IMR-90 (cell line): ENCODE data around the gene MTIF3. TPM values are rescaled to one million over a fixed set of nuclear protein-coding genes. Genes with fewer than 3 reads are reported as not detected.

Source experiments
- ATAC-seq: fragments of 200-7000 bp; cut with Tn5 transposase; 2 replicates; pipeline ENCODE4 v1.9.1; 2020; ENCODE audit warnings: low read depth, mild to moderate bottlenecking, moderate library complexity
- BruUV-seq: library from RNA; stranded (reverse); fragments of 400-500 nt; replicated peaks from 2 replicates; lab custom pipeline; 2021; lab: Mats Ljungman, UMichigan
- CTCF ChIA-PET: fragments of 300-600 bp; formaldehyde crosslinking; extraction: SDS; loops from one replicate; lab custom pipeline; 2021; ENCODE audit warnings: antibody characterized with exemption; lab: Yijun Ruan, JAX
- POLR2A ChIA-PET: fragments of 300-600 bp; sonication (Branson Sonifier 250); formaldehyde crosslinking; loops from one replicate; lab custom pipeline; 2022; ENCODE audit warnings: antibody characterized with exemption; ENCODE audit not compliant: unreplicated experiment; lab: Charles Lee
- DNase-seq: peaks from one replicate; pipeline ENCODE4 v3.0.0; 2013
- H2AFZ ChIP-seq: replicated peaks from 2 replicates; pipeline ENCODE3; 2013; ENCODE audit warnings: low read length, mild to moderate bottlenecking; ENCODE audit not compliant: poor library complexity
- H2AK5ac ChIP-seq: 2 replicates; pipeline ENCODE4 v1.6.1; 2013; ENCODE audit warnings: low read depth, low read length, inconsistent platforms
- H2AK9ac ChIP-seq: replicated peaks from 2 replicates; pipeline ENCODE3; 2013; ENCODE audit warnings: mild to moderate bottlenecking, low read depth, low read length, moderate library complexity; ENCODE audit not compliant: poor library complexity
- H2BK120ac ChIP-seq: 2 replicates; pipeline ENCODE4 v1.6.1; 2013; ENCODE audit warnings: low read depth, low read length, inconsistent platforms
- H2BK15ac ChIP-seq: 3 replicates; pipeline ENCODE4 v1.6.1; 2013; ENCODE audit warnings: low read depth, low read length, inconsistent platforms
- H2BK20ac ChIP-seq: 2 replicates; pipeline ENCODE4 v1.6.1; 2013; ENCODE audit warnings: low read depth, mild to moderate bottlenecking, inconsistent platforms, low read length, moderate library complexity
- H2BK5ac ChIP-seq: 2 replicates; pipeline ENCODE4 v1.6.1; 2013; ENCODE audit warnings: mild to moderate bottlenecking, low read depth, low read length, inconsistent platforms; ENCODE audit not compliant: poor library complexity, severe bottlenecking
- H3K14ac ChIP-seq: replicated peaks from 2 replicates; pipeline ENCODE4 v1.6.1; 2013; ENCODE audit warnings: low read depth, low read length, inconsistent platforms
- H3K18ac ChIP-seq: 2 replicates; pipeline ENCODE4 v1.6.1; 2013; ENCODE audit warnings: low read depth, low read length, control low read depth
- H3K23ac ChIP-seq: 2 replicates; pipeline ENCODE4 v1.6.1; 2013; ENCODE audit warnings: low read depth, low read length, inconsistent platforms
- H3K27ac ChIP-seq: 2 replicates; pipeline ENCODE4 v1.5.1; 2013; ENCODE audit warnings: mild to moderate bottlenecking, control low read depth, low read length; ENCODE audit not compliant: insufficient read depth
- H3K27me3 ChIP-seq: 2 replicates; pipeline ENCODE4 v1.6.1; 2013; ENCODE audit warnings: low read length; ENCODE audit not compliant: control insufficient read depth, insufficient read depth
- H3K36me3 ChIP-seq: 2 replicates; pipeline ENCODE4 v1.6.1; 2013; ENCODE audit warnings: low read length, mixed read lengths; ENCODE audit not compliant: control insufficient read depth, insufficient read depth
- H3K4ac ChIP-seq: 2 replicates; pipeline ENCODE4 v1.6.1; 2013; ENCODE audit warnings: low read depth, low read length, inconsistent platforms
- H3K4me1 ChIP-seq: 2 replicates; pipeline ENCODE4 v1.6.1; 2013; ENCODE audit warnings: low read length, mixed read lengths; ENCODE audit not compliant: control insufficient read depth, insufficient read depth
- H3K4me2 ChIP-seq: 2 replicates; pipeline ENCODE4 v1.6.1; 2013; ENCODE audit warnings: low read depth, mild to moderate bottlenecking, control low read depth, low read length, moderate library complexity
- H3K4me3 ChIP-seq: 2 replicates; pipeline ENCODE4 v1.5.1; 2013; ENCODE audit warnings: low read depth, mild to moderate bottlenecking, control low read depth, low read length, moderate library complexity; ENCODE audit not compliant: insufficient read depth
- H3K56ac ChIP-seq: 2 replicates; pipeline ENCODE4 v1.6.1; 2013; ENCODE audit warnings: low read length, inconsistent platforms; ENCODE audit not compliant: insufficient read depth; ENCODE audit errors: extremely low read depth
- H3K79me1 ChIP-seq, 2 experiments: 2 replicates each; pipeline ENCODE4 v1.6.1; 2013; ENCODE audit warnings: low read length in 2 of 2, inconsistent platforms in 1 of 2, low read depth in 1 of 2
- H3K9ac ChIP-seq: 2 replicates; pipeline ENCODE4 v1.6.1; 2013; ENCODE audit warnings: low read depth, low read length, control low read depth
- H3K9me1 ChIP-seq: 2 replicates; pipeline ENCODE4 v1.6.1; 2013; ENCODE audit warnings: low read length, inconsistent platforms; ENCODE audit not compliant: insufficient read depth
- H3K9me3 ChIP-seq: 2 replicates; pipeline ENCODE4 v1.6.1; 2013; ENCODE audit warnings: low read length; ENCODE audit not compliant: control insufficient read depth, insufficient read depth
- H4K20me1 ChIP-seq: 2 replicates; pipeline ENCODE4 v1.6.1; 2013; ENCODE audit warnings: low read length, inconsistent platforms; ENCODE audit not compliant: insufficient read depth
- H4K5ac ChIP-seq: 2 replicates; pipeline ENCODE4 v1.6.1; 2013; ENCODE audit warnings: mild to moderate bottlenecking, low read depth, low read length, control low read depth
- H4K8ac ChIP-seq, 2 experiments: 2 replicates each; pipeline ENCODE4 v1.6.1; 2013; ENCODE audit warnings: low read depth in 2 of 2, low read length in 2 of 2, control low read depth in 1 of 2, inconsistent platforms in 1 of 2
- H4K91ac ChIP-seq: 2 replicates; pipeline ENCODE4 v1.6.1; 2013; ENCODE audit warnings: low read depth, low read length, inconsistent platforms; ENCODE audit not compliant: insufficient read depth
- BHLHE40 ChIP-seq: fragments of 150-350 bp; IDR thresholded peaks from 2 replicates; pipeline ENCODE4 v1.6.1; 2016; ENCODE audit warnings: mild to moderate bottlenecking, low read depth, low read length
- CHD1 ChIP-seq: IDR thresholded peaks from 2 replicates; pipeline ENCODE4 v1.6.1; 2012; ENCODE audit warnings: low read depth, low read length, improper control_type of control experiment
- ELK1 ChIP-seq: fragments of 150-350 bp; IDR thresholded peaks from 2 replicates; pipeline ENCODE4 v1.6.1; 2016; ENCODE audit warnings: low read depth, mild to moderate bottlenecking, low read length, moderate library complexity, borderline replicate concordance
- FOS ChIP-seq: fragments of 150-350 bp; IDR thresholded peaks from 2 replicates; pipeline ENCODE4 v1.6.1; 2016; ENCODE audit warnings: low read depth, low read length
- MAFK ChIP-seq: IDR thresholded peaks from 2 replicates; pipeline ENCODE4 v1.6.1; 2012; ENCODE audit warnings: low read depth, low read length, improper control_type of control experiment
- MAZ ChIP-seq: IDR thresholded peaks from 2 replicates; pipeline ENCODE4 v1.6.1; 2012; ENCODE audit warnings: low read depth, mild to moderate bottlenecking, low read length, improper control_type of control experiment, moderate library complexity, borderline replicate concordance
- NFE2L2 ChIP-seq: fragments of 150-350 bp; IDR thresholded peaks from 2 replicates; pipeline ENCODE4 v1.6.1; 2016; ENCODE audit warnings: low read depth, mild to moderate bottlenecking, low read length
- POLR2A ChIP-seq: IDR thresholded peaks from 2 replicates; pipeline ENCODE4 v1.6.1; 2012; ENCODE audit warnings: mild to moderate bottlenecking, low read depth, low read length
- RAD21 ChIP-seq: IDR thresholded peaks from 2 replicates; pipeline ENCODE4 v1.6.1; 2012; ENCODE audit warnings: low read length, improper control_type of control experiment
- SMC3 ChIP-seq: fragments of 150-350 bp; IDR thresholded peaks from 2 replicates; pipeline ENCODE4 v1.6.1; 2016; ENCODE audit warnings: low read depth, mild to moderate bottlenecking, antibody characterized with exemption, low read length, moderate library complexity
- WGBS, 2 experiments: methylation state at CpG; one replicate each; pipeline versions ENCODE4 v1.1.5 to v1.1.7; 2013; ENCODE audit warnings: missing lambda C conversion rate in 2 of 2; ENCODE audit not compliant: insufficient read length in 1 of 2; ENCODE audit errors: extremely low coverage in 2 of 2; 5-methylcytosine and 5-hydroxymethylcytosine counted together
- dilution Hi-C: fragments of 300-500 bp; cut with HindIII; formaldehyde crosslinking; loops from one replicate; pipeline ENCODE4 v1.14.3; 2018; ENCODE audit warnings: low sequenced_read_pairs; ENCODE audit not compliant: unreplicated experiment
- in situ Hi-C: fragments of 300-500 bp; cut with MboI; formaldehyde crosslinking; loops from 3 replicates; pipeline ENCODE4 v1.14.3; 2019; ENCODE audit warnings: low sequenced_read_pairs, inconsistent platforms, mixed read lengths
- intact Hi-C: fragments of 100-400 bp; cut with micrococcal nuclease; formaldehyde crosslinking; loops from 2 replicates; pipeline ENCODE4 v1.10.0; 2022
- polyA plus RNA-seq, 3 experiments: library from polyadenylated mRNA; depleted of rRNA; stranded (reverse); fragments of >200 nt; gene quantifications; 2 replicates each; pipeline ENCODE4 v1.2.3, GENCODE V29; 2012; ENCODE audit warnings: low replicate concordance in 1 of 3
- total RNA-seq: library from RNA; depleted of rRNA; stranded (reverse); fragments of >200 nt; gene quantifications from 2 replicates; pipeline ENCODE4 v1.2.3, GENCODE V29; 2012

The MTIF3 gene
- total and polyA plus RNA-seq, 2 of the 4 experiments (the other 2 are of a cell fraction): 31.7 to 41.0 TPM

DNA sequence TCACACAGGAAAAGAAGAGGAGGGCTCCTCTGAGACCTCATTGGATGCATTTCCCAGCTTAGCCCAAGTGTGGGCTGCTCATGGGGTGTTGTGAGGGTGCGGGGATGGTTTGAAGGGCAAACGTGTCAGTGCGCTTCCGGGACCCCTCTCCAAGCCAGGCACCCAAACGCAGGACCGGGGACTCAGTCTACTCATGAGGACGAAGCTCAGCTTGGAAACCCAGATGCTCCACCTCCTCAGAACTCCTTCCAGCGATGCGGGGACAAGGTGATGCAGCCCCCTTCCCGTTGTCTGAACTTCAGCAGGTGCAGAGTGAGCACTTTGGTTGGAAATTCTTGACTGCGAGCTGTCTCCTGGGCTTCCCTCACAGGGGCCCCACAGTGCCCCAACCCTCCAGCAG is 33.1 kb upstream of the MTIF3 start:
- H3K9me3 ChIP-seq: peaks cover 2% of the 10 kb centered on the region; the same call in 1 of the 2 replicates
- H3K79me1 ChIP-seq: no peaks in the 10 kb centered on the region
- H3K4me2 ChIP-seq: no peak overlapping the region
- H4K5ac ChIP-seq: no peak overlapping the region
- H3K4me1 ChIP-seq: no peaks in the 10 kb centered on the region
- H3K36me3 ChIP-seq: no peaks in the 10 kb centered on the region
- no peak overlapping the region for H3K23ac ChIP-seq
- H3K27me3 ChIP-seq: peaks cover 23% of the 10 kb centered on the region
- in situ Hi-C loops: no loop called here
- ChIA-PET CTCF (no interaction called here), POLR2A (no interaction called here)
- no peak overlapping the region for H3K4me3 ChIP-seq
- no peak overlapping the region for H3K4ac ChIP-seq
- no TSS peak for BruUV-seq
- no peak overlapping the region for H3K9ac ChIP-seq
- intact Hi-C loops: no loop called here
- H4K8ac ChIP-seq: no peak overlapping the region
- H3K18ac ChIP-seq: no peak overlapping the region
- H4K20me1 ChIP-seq: no peaks in the 10 kb centered on the region
- TF ChIP-seq BHLHE40 (no peak), FOS (no peak), SMC3 (no peak), NFE2L2 (no peak), RAD21 (no peak), POLR2A (no peak), MAZ (no peak), ELK1 (no peak), CHD1 (no peak), MAFK (no peak)
- H2AK9ac ChIP-seq: no peak overlapping the region
- 53% methylated on average over 2 of the region's 11 CpGs; no CpG with 5 or more reads in 1 of the 2 experiments for WGBS, 2 experiments
- no peak overlapping the region for H3K56ac ChIP-seq
- no peak overlapping the region for H3K14ac ChIP-seq
- no peak overlapping the region for H2AFZ ChIP-seq
- H2BK15ac ChIP-seq: no peak overlapping the region
- no peak overlapping the region for H3K27ac ChIP-seq
- H2AK5ac ChIP-seq: no peak overlapping the region
- H3K9me1 ChIP-seq: no peaks in the 10 kb centered on the region
- ATAC-seq: no peak
- H2BK20ac ChIP-seq: no peak overlapping the region
- dilution Hi-C loops: no loop called here
- H4K91ac ChIP-seq: no peak overlapping the region
- H2BK120ac ChIP-seq: no peak overlapping the region
- no peak overlapping the region for H2BK5ac ChIP-seq
- DNase-seq: no peak
